Astrocyte (in vitro differentiated cells and primary cell): ENCODE measurements around the gene METTL15. TPM values are rescaled to one million over a fixed set of nuclear protein-coding genes. Genes with fewer than 3 reads are reported as not detected.
A peak's percentile ranks its signal among the peaks of the same experiment; 100 is the strongest.

Source experiments
- DNase-seq: peaks from one replicate; pipeline ENCODE4 v3.0.0-alpha.2; 2010; ENCODE audit warnings: low read depth
- FAIRE-seq: peaks from 2 replicates; lab custom pipeline; 2011; peaks lifted over from hg19 to GRCh38; lab: Jason Lieb, UNC
- H2AFZ ChIP-seq: 2 replicates; pipeline ENCODE4 v1.6.0; 2012; ENCODE audit warnings: low read depth, low read length, inconsistent platforms
- H3K27ac ChIP-seq: 2 replicates; pipeline ENCODE4 v1.5.1; 2011; ENCODE audit warnings: low read depth, low read length, inconsistent platforms
- H3K27me3 ChIP-seq: 2 replicates; pipeline ENCODE4 v1.6.0; 2011; ENCODE audit warnings: low read length, inconsistent platforms; ENCODE audit not compliant: insufficient read depth
- H3K36me3 ChIP-seq: 2 replicates; pipeline ENCODE4 v1.5.1; 2011; ENCODE audit warnings: low read length, inconsistent platforms; ENCODE audit not compliant: insufficient read depth
- H3K4me1 ChIP-seq: 2 replicates; pipeline ENCODE4 v1.5.1; 2011; ENCODE audit warnings: low read length, inconsistent platforms; ENCODE audit not compliant: insufficient read depth
- H3K4me2 ChIP-seq: 2 replicates; pipeline ENCODE4 v1.6.0; 2012; ENCODE audit warnings: low read length, inconsistent platforms
- H3K4me3 ChIP-seq: 2 replicates; pipeline ENCODE4 v1.5.1; 2011; ENCODE audit warnings: low read depth, mild to moderate bottlenecking, low read length, inconsistent platforms; ENCODE audit not compliant: insufficient read depth
- H3K79me2 ChIP-seq: 2 replicates; pipeline ENCODE4 v1.6.0; 2012; ENCODE audit warnings: mild to moderate bottlenecking, low read length, inconsistent platforms; ENCODE audit not compliant: insufficient read depth
- H3K9ac ChIP-seq: 2 replicates; pipeline ENCODE4 v1.6.0; 2012; ENCODE audit warnings: mild to moderate bottlenecking, low read length, inconsistent platforms
- H3K9me3 ChIP-seq: 2 replicates; pipeline ENCODE4 v1.5.1; 2012; ENCODE audit warnings: low read depth, mild to moderate bottlenecking, low read length, inconsistent platforms; ENCODE audit not compliant: insufficient read depth
- H4K20me1 ChIP-seq: 2 replicates; pipeline ENCODE4 v1.6.0; 2012; ENCODE audit warnings: low read length, inconsistent platforms; ENCODE audit not compliant: insufficient read depth
- H3K27ac Mint-ChIP-seq: one replicate; pipeline ENCODE4 v1.8.0; 2021; ENCODE audit warnings: mild to moderate bottlenecking, mixed read lengths; ENCODE audit not compliant: unreplicated experiment
- H3K27me3 Mint-ChIP-seq: one replicate; pipeline ENCODE4 v1.8.0; 2021; ENCODE audit warnings: low read depth, mixed read lengths; ENCODE audit not compliant: unreplicated experiment
- H3K36me3 Mint-ChIP-seq: one replicate; pipeline ENCODE4 v1.8.0; 2021; ENCODE audit warnings: low read depth, mixed read lengths; ENCODE audit not compliant: unreplicated experiment
- H3K4me1 Mint-ChIP-seq: one replicate; pipeline ENCODE4 v1.8.0; 2021; ENCODE audit warnings: low read depth, mixed read lengths; ENCODE audit not compliant: unreplicated experiment
- H3K4me3 Mint-ChIP-seq: one replicate; pipeline ENCODE4 v1.8.0; 2021; ENCODE audit warnings: mild to moderate bottlenecking, moderate library complexity, mixed read lengths; ENCODE audit not compliant: unreplicated experiment
- H3K9me3 Mint-ChIP-seq: one replicate; pipeline ENCODE4 v1.8.0; 2021; ENCODE audit warnings: mild to moderate bottlenecking, mixed read lengths; ENCODE audit not compliant: unreplicated experiment
- CTCF ChIP-seq: IDR thresholded peaks from 2 replicates; pipeline ENCODE4 v1.5.1; 2011; ENCODE audit warnings: low read depth, mild to moderate bottlenecking, inconsistent platforms, low read length, moderate library complexity; ENCODE audit not compliant: insufficient read depth
- EZH2 ChIP-seq: IDR thresholded peaks from 2 replicates; pipeline ENCODE4 v1.6.1; 2012; ENCODE audit warnings: mild to moderate bottlenecking, low read length, inconsistent platforms; ENCODE audit not compliant: insufficient read depth
- total RNA-seq: library from RNA; stranded (reverse); gene quantifications from 2 replicates; pipeline ENCODE4 v1.2.1, GENCODE V29; 2021

Gene METTL15
- total RNA-seq, 1 donor from 2014 or later, result 10.8 TPM

GRCh38 chr11:28072321-28072720 is 35.9 kb upstream of the METTL15 start:
- H3K9ac ChIP-seq, result no peak overlapping the region
- peaks cover 4% of the 10 kb centered on the region for H3K36me3 ChIP-seq
- H3K79me2 ChIP-seq, result no peaks in the 10 kb centered on the region
- H3K4me3 Mint-ChIP-seq, result no peak overlapping the region
- no peaks in the 10 kb centered on the region for H3K27me3 ChIP-seq
- no peaks in the 10 kb centered on the region for H3K9me3 Mint-ChIP-seq
- H3K4me1 Mint-ChIP-seq, result no peaks in the 10 kb centered on the region
- H2AFZ ChIP-seq, result no peak overlapping the region
- no peaks in the 10 kb centered on the region for H3K36me3 Mint-ChIP-seq
- peak; percentile 87 for FAIRE-seq
- H3K9me3 ChIP-seq, result no peaks in the 10 kb centered on the region
- DNase-seq, result peak; percentile 44
- H3K4me2 ChIP-seq, result peak overlapping the region; percentile 19
- no peak overlapping the region for H3K27ac ChIP-seq
- no peaks in the 10 kb centered on the region for H3K27me3 Mint-ChIP-seq
- no peak overlapping the region for H3K27ac Mint-ChIP-seq
- TF ChIP-seq CTCF (no peak), EZH2 (no peak)
- peaks cover 3% of the 10 kb centered on the region for H3K4me1 ChIP-seq
- H4K20me1 ChIP-seq, result no peaks in the 10 kb centered on the region
- H3K4me3 ChIP-seq, result no peak overlapping the region

GRCh38 chr11:28077521-28077920 is 30.7 kb upstream of the METTL15 start:
- Histone ChIP-seq H3K4me2 (no peak overlapping the region), H3K9ac (no peak overlapping the region), H4K20me1 (no peaks in the 10 kb centered on the region), H3K9me3 (no peaks in the 10 kb centered on the region), H3K4me3 (no peak overlapping the region), H3K79me2 (no peaks in the 10 kb centered on the region), H3K27me3 (no peaks in the 10 kb centered on the region), H3K27ac (no peak overlapping the region), H2AFZ (no peak overlapping the region), H3K36me3 (peaks cover 12% of the 10 kb centered on the region), H3K4me1 (no peaks in the 10 kb centered on the region)
- FAIRE-seq (no peak), DNase-seq (no peak)
- Mint-ChIP-seq H3K9me3 (no peaks in the 10 kb centered on the region), H3K36me3 (no peaks in the 10 kb centered on the region), H3K4me3 (no peak overlapping the region), H3K4me1 (no peaks in the 10 kb centered on the region), H3K27me3 (no peaks in the 10 kb centered on the region), H3K27ac (no peak overlapping the region)
- TF ChIP-seq CTCF (no peak), EZH2 (no peak)

- Histone ChIP-seq H3K9me3 (no peaks in the 10 kb centered on the region), H3K27me3 (no peaks in the 10 kb centered on the region), H3K4me3 (no peak overlapping the region), H3K27ac (no peak overlapping the region), H3K9ac (no peak overlapping the region), H3K36me3 (peaks cover 12% of the 10 kb centered on the region), H2AFZ (no peak overlapping the region), H3K79me2 (no peaks in the 10 kb centered on the region), H4K20me1 (no peaks in the 10 kb centered on the region), H3K4me1 (peaks cover 5% of the 10 kb centered on the region), H3K4me2 (no peak overlapping the region)
- Mint-ChIP-seq H3K4me3 (no peak overlapping the region), H3K36me3 (no peaks in the 10 kb centered on the region), H3K9me3 (no peaks in the 10 kb centered on the region), H3K27ac (no peak overlapping the region), H3K4me1 (no peaks in the 10 kb centered on the region), H3K27me3 (no peaks in the 10 kb centered on the region)
- DNase-seq (no peak), FAIRE-seq (no peak)
- TF ChIP-seq CTCF, result no peak
- TF ChIP-seq EZH2, result no peak
These were observed 25.1 kb upstream of the METTL15 start for GRCh38 chr11:28083118-28083517.
